Left lung (tissue), 10 donors: ENCODE results near the gene CLN5. TPM values are rescaled to one million over a fixed set of nuclear protein-coding genes. Genes with fewer than 3 reads are reported as not detected.
"Not testable (repeated sequence)": the region's sequence is repeated elsewhere in the genome, so short reads cannot be mapped to it uniquely, and the experiment has no call there.

Source experiments
- ATAC-seq: fragments of 200-7000 bp; cut with Tn5 transposase; one replicate; pipeline ENCODE4 v1.9.1; 2020; ENCODE audit warnings: moderate library complexity
- DNase-seq, 4 donors: peaks; one replicate each; pipeline ENCODE4 v3.0.0-alpha.2; 2013 to 2020
- H3K27ac ChIP-seq, 2 donors: fragments of 200-600 bp; sonication (generic) in 1 of 2; one replicate each; pipeline versions ENCODE4 v1.5.0 to v1.8.0; 2020 to 2021
- H3K27me3 ChIP-seq, 2 donors: fragments of 200-600 bp; sonication (generic) in 1 of 2; one replicate each; pipeline versions ENCODE4 v1.5.0 to v1.8.0; 2020 to 2021
- H3K36me3 ChIP-seq, 2 donors: fragments of 200-600 bp; sonication (generic) in 1 of 2; one replicate each; pipeline versions ENCODE4 v1.5.0 to v1.8.0; 2020 to 2021
- H3K4me1 ChIP-seq, 2 donors: fragments of 200-600 bp; one replicate each; pipeline ENCODE4 v1.8.0; 2021
- H3K4me3 ChIP-seq, 2 donors: fragments of 200-600 bp; sonication (generic) in 1 of 2; one replicate each; pipeline versions ENCODE4 v1.5.0 to v1.8.0; 2020 to 2021; ENCODE audit warnings: mild to moderate bottlenecking in 1 of 2
- H3K9me3 ChIP-seq, 2 donors: fragments of 200-600 bp; sonication (generic) in 1 of 2; one replicate each; pipeline versions ENCODE4 v1.5.0 to v1.8.0; 2020 to 2021
- CTCF ChIP-seq, 2 donors: fragments of 200-600 bp; sonication (generic) in 1 of 2; IDR thresholded peaks; one replicate each; pipeline versions ENCODE4 v1.5.0 to v1.8.0; 2021; ENCODE audit warnings: antibody characterized with exemption in 2 of 2
- intact Hi-C, 2 donors: fragments of 100-400 bp; cut with DNase I; formaldehyde crosslinking; loops; one replicate each; pipeline versions ENCODE4 v1.11.2 to v1.14.2; 2022
- polyA plus RNA-seq, 6 donors: library from polyadenylated mRNA; unstranded; fragments of 120-200 nt; gene quantifications; one replicate each; pipeline ENCODE4 v1.2.1, GENCODE V29; 2013; ENCODE audit not compliant: insufficient read length in 6 of 6
- total RNA-seq, 2 donors: library from RNA; stranded (reverse); fragmentation: NEBNext Ultra II Directional; extraction: Animal tissue kit (Norgen Biotek cat#: 25700); gene quantifications; one replicate each; pipeline ENCODE4 v1.2.1, GENCODE V29; 2021
- donor health status: DM: no; HTN: yes; CAD: no.
- donor health status: DM: no; HTN: no; CAD: no.

Gene CLN5
- total and polyA plus RNA-seq, 8 donors = 34.0 to 43.4 (median 40.4) TPM

- no peak for TF ChIP-seq CTCF (IDR thresholded peaks at IDR 0.05)
Observed at GRCh38 chr13:76955661-76956060, 36.2 kb upstream of the CLN5 start.

DNA sequence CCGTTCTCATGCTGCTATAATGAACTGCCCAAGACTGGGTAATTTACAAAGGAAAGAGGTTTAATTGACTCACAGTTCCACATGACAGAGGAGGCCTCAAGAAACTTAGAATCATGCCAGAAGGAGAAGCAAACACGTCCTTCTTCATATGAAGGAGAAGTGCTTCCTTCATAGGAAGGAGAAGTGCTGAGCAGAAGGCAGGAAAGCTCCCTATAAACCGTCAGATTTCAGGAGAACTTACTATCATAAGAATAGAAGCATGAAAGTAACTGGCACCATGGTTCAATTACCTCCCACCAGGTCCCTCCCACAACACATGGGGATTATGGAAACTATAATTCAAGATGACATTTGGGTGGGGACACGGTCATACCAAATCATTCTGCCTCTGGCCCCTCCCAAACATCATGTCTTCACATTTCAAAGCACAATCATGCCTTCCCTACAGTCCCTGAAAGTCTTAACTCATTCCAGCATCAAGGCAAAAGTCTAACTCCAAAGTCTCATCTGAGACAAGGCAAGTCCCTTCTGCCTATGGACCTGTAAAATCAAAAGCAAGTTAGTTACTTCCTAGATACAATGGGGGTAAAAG is 32.9 kb upstream of the CLN5 start:
- intact Hi-C loops = no loop called here
- no peaks in the 10 kb centered on the region for H3K4me1 ChIP-seq

More at GRCh38 chr13:76955661-76956060, 36.2 kb upstream of the CLN5 start:
- Histone ChIP-seq H3K4me1 (no peaks in the 10 kb centered on the region), H3K27ac (no peak overlapping the region), H3K4me3 (no peak overlapping the region), H3K9me3 (peaks cover 0 to 15% of the 10 kb centered on the region in 2 donors), H3K27me3 (no peaks in the 10 kb centered on the region), H3K36me3 (no peaks in the 10 kb centered on the region)
- DNase-seq (no peak), ATAC-seq (no peak)
- intact Hi-C loops = no loop called here

DNA sequence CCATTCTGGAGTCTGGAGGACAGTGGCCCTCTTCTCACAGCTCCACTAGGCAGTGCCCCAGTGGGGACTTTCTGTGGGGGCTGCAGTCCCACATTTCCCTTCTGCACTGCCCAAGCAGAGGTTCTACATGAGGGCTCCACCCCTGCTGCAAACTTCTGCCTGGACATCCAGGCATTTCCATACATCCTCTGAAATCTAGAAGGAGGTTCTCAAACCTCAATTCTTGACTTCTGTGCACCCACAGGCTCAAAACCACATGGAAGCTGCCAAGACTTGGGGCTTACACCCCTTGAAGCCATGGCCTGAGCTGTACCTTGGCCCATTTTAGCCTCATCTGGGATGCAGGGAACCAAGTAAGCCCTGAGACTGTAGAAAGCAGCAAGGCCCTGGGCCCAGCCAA is 32.1 kb upstream of the CLN5 start:
- intact Hi-C loops, ATAC-seq, H3K27me3 ChIP-seq, H3K36me3 ChIP-seq, H3K4me1 ChIP-seq, H3K27ac ChIP-seq, H3K4me3 ChIP-seq, DNase-seq: not testable (repeated sequence)
- H3K9me3 ChIP-seq = peaks cover 0 to 17% of the 10 kb centered on the region in 2 donors

More for the DNA sequence above, 32.9 kb upstream of the CLN5 start:
- Histone ChIP-seq H3K27ac (no peak overlapping the region), H3K9me3 (peaks cover 0 to 17% of the 10 kb centered on the region in 2 donors), H3K36me3 (no peaks in the 10 kb centered on the region), H3K4me3 (no peak overlapping the region), H3K27me3 (no peaks in the 10 kb centered on the region)
- TF ChIP-seq CTCF (IDR thresholded peaks at IDR 0.05) = no peak
- DNase-seq (no peak), ATAC-seq (no peak)

DNA sequence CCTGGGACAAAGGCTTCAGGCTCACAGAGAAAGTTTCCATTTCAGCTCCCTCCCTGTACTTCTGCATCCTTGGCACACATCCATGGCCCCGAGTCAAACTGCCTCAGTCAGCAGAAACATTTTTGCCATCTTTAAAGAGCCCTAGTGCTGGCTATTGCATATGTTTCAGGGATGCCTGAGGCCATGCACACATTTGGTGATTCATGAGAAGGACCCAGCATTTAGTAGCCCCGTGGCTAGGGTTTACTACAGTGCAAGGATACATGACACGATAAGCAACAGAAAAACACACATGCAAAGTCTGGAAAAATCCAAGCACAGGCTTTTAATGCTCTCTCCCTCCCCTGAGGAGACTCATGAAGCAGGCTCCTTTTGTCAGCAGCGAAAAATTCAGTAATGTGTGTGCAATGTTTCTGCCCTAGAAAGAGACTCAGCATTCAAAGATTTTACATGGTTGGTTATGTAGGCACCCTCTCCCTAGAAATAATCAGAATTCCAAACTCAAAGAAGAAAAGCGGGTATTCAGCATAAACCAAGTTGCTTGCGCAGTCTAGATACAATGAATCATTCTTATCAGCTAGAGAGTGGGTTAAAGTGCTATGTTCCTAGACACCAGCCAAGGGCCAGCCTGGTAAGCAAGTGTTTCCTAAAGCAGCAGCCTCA is 26.0 kb upstream of the CLN5 start:
- no peak for TF ChIP-seq CTCF (IDR thresholded peaks at IDR 0.05)
- H3K4me3 ChIP-seq = no peak overlapping the region
- no peaks in the 10 kb centered on the region for H3K27me3 ChIP-seq
- peaks cover 0 to under 1% of the 10 kb centered on the region in 2 donors for H3K9me3 ChIP-seq
- intact Hi-C loops = no loop called here
- H3K27ac ChIP-seq = no peak overlapping the region
- no peaks in the 10 kb centered on the region for H3K36me3 ChIP-seq
- no peaks in the 10 kb centered on the region for H3K4me1 ChIP-seq
- peak; percentile 65 for ATAC-seq
- peak in 3 of 4 donors; percentile 50 to 78 (median 61) for DNase-seq

DNA sequence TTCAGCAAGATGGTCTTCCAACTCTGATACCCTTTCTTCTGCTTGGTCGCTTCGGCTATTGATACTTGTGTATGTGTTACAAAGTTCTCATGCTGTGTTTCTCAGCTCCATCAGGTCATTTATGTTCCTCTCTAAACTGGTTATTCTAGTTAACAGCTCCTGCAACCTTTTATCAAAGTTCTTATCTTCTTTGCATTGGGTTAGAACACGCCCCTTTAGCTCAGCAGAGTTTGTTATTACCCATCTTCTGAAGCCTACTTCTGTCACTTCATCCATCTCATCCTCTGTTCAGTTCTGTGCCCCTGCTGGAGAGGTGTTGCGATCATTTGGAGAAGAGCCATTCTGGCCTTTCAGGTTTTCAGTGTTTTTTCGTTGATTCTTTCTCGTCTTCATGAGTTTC is 24.9 kb upstream of the CLN5 start:
- intact Hi-C loops = no loop called here

More for the DNA sequence above, 24.9 kb upstream of the CLN5 start:
- no peaks in the 10 kb centered on the region for H3K27me3 ChIP-seq
- H3K4me3 ChIP-seq = no peak overlapping the region
- H3K36me3 ChIP-seq = no peaks in the 10 kb centered on the region
- DNase-seq = no peak
- no peaks in the 10 kb centered on the region for H3K4me1 ChIP-seq
- TF ChIP-seq CTCF (IDR thresholded peaks at IDR 0.05) = no peak
- H3K9me3 ChIP-seq = no peaks in the 10 kb centered on the region
- no peak overlapping the region for H3K27ac ChIP-seq
- no peak for ATAC-seq
